Non-pigmented ciliary epithelial cell (primary cell): ENCODE results near the gene FBXW5.

ENCODE experiments used
- DNase-seq: peaks from one replicate; pipeline ENCODE4 v3.0.0-alpha.2; 2010; ENCODE audit warnings: low read depth

The FBXW5 gene

DNA sequence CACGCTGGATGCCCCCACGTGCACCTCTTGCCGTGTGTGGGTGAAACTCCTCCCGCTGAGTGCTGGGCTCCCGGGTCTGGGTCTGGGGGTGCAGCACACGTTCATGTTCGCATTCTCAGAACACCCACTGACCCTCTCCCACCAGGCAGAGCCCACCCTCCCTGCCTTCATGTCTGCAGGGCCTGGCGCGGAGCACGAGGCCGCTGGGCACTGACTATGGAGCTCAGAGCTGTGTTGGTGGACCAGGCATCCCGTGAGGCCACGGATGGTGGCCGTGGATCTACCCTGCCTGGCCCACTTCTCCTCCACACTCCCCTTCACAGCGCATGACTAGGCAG lies 16.4 kb upstream of the FBXW5 start:
- DNase-seq = no peak

DNA sequence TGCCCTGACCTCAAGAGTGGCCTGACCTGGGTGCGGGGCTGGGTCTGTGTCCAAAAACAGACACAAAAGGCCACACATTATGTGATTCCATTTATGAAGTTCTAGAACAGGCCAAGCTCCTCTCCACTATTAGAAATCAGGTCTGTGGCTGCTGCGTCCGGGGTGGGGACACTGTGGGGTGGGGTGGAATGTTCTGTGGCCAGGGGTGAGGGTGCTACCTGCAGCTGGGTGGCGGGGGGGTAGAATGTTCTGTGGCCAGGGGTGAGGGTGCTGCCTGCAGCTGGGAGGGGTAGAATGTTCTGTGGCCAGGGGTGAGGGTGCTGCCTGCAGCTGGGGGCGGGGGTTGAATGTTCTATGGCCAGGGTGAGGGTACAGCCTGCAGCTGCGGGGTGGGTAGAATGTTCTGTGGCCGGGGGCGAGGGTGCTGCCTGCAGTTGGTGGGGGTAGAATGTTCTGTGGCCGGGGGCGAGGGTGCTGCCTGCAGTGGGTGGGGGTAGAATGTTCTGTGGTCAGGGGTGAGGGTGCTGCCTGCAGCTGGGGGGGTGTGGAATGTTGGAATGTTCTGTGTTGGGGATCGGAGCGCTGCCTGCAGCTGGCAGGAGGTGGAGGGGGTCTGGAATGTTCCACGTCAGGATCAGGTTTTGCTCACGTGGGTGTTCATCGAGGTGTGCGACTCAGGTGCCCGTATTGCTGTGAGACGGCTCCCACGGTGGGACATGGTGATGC lies 15.8 kb upstream of the FBXW5 start:
- no peak for DNase-seq

DNA sequence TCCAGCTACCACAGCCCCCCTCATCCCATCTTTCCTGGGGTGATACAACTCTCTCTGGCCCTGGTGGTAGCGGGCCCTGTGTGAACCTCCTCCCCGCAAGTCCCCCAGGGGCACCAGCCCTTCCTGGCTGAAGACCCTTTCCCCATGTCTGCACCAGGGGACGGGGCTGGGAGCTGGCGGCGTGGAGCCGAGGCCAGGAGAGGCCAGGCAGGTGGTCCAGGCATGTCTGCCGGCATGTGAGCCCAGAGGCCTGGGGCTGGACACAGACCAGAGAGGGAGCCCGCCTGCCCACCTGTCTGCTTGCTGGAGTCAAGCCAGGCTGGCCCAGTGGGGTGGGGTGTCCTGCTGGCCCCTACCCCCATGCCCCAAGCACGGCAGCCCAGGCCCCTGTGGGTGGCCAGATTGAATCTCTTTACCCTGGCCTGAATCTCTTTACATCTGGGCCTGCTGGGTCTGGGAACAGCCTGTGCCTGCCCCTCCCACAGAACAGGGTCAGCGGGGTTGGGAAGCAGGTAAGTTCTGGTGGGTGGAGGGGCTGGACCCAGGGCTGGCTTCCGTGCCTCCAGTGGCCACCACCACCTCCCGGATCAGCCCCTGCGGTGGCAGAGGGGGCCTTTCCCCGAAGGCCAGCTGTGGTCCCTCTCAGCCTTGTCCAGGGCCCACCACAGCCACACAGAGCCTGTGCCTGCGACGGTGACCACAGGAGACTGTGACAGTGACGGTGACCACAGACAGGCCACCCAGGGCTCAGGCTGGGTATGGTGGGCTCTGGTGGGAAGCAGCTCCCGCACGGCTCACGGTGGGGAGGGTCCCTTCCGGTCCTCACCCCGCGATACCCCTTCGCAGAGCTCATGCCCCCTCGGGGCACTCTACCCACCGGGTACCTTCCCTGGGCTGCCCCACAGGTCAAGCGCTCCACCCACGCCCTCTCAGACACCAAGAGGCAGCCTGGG lies 14.6 kb upstream of the FBXW5 start:
- DNase-seq = no peak

DNA sequence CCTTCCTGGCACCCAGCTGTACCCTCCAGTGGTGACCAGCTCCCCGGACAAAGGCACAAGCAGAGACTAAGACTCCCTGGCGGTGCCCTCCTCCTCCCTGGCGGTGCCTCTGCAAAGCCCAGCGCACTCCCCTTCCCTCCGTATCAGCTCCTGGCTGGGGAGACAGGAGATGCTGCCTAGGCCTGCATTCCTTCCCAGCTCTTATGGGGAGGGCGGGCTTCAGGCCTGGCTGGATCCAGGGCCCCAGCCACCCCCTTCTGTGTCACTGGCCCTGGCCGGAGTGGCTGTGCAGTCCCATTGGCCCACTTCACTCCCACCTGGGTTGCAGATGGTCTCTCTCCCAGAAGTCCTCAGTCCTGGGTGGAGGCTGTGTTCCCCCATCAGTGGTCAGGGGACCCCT lies 13.9 kb upstream of the FBXW5 start:
- no peak for DNase-seq

DNA sequence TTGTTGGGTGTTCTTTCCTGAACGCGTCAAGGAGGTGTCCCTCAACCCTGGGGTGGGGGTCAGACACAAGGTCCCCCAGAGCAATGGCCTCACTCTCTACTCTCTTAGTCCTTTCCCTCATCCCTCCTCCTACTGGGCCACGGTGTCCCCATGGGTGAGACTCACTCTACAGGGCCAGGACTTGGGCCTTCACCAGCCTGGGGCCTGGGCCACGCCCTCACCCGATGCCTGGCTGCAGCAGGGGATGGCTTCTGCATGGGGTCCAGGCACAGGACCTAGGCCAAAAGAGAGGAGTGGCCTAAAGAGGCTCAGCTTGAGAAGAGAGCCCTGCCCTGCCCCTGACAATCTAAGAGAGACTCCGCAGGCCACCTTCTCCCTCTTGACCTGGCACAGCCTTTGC lies 13.4 kb upstream of the FBXW5 start:
- no peak for DNase-seq

DNA sequence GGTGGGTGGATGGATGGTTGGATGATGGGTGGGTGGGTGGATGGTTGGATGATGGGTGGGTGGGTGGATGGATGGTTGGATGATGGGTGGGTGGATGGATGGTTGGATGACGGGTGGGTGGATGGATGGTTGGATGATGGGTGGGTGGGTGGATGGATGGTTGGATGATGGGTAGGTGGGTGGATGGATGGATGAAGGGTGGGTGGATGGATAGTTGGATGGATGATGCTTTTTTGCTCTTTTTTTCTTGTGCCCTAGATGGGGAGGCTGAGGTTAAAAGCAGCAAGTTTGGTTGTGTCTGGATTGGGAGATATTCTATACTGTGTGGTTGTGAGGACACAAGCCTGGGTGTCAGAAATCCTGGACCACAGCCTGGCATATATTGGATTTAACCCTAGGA lies 12.9 kb upstream of the FBXW5 start:
- no peak for DNase-seq

DNA sequence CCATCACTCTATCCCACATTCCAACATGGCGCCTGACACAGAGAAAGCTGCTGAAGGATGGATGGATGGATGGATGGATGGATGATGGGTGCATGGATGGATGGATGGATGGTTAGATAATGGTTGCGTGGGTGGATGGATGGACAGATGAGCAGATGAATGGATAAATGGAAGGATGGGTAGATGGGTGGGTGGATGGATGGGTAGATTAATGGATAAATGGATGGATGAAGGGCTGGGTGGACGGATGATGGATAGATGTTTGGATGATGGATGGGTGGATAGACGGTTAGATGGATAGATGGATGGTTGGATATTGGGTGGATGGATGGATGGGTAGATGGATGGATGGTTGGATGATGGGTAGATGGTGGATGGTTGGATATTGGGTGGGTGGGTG lies 12.1 kb upstream of the FBXW5 start:
- DNase-seq = no peak

DNA sequence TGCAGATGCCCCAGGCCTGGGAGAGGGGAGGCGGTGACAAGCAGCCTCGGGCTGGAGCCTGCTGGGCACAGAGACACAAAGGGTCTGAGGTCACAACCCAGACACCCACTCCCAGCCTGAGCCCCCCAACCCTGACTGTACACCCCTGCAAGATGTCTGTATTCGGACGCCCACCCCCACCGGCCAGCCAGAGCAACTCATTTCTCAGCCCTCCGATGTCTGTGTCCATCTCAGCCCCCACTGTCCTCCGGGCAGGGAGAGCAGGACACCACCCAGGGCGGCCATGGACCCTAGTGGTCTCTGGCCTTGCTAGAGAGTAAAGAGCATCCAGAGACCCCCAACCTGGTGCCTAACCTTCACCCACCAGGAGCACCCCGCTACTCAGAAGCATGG lies 11.4 kb upstream of the FBXW5 start:
- DNase-seq = no peak

DNA sequence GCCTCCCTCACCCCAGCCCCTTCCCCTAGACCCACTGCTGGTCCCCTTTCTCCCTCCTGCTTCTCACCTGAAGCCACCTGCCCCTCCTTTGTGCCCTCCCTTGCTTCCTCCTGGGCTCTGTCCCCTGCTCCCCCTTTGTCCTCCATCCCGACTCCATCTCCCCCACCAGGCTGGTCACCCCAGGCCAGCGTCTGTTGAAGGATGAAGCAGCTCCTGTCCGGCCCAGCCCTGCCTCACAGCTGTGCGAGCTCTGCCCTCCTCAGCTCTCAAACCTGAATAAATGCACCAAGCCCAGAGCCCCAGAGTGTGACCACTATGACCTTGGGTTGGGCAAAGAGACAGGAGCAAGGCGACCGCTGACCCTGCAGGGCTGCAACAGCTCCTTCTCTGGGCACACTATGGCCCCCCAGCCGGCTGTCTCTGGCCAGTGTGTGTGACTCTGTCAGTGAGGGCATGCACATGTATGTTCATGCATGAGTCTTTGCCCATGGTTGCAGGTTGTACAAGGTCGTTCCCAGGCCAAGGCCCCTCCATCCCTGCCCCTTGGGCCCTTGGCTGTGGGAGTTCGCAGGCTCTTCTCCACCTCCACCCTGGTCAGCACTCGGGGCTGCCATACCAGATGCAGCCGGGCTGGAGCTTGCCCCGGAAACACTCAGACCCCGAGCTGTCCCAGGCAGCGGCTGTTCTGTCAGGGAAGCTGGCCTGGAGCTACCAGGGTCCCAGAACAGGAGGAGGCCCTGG lies 10.8 kb upstream of the FBXW5 start:
- no peak for DNase-seq

DNA sequence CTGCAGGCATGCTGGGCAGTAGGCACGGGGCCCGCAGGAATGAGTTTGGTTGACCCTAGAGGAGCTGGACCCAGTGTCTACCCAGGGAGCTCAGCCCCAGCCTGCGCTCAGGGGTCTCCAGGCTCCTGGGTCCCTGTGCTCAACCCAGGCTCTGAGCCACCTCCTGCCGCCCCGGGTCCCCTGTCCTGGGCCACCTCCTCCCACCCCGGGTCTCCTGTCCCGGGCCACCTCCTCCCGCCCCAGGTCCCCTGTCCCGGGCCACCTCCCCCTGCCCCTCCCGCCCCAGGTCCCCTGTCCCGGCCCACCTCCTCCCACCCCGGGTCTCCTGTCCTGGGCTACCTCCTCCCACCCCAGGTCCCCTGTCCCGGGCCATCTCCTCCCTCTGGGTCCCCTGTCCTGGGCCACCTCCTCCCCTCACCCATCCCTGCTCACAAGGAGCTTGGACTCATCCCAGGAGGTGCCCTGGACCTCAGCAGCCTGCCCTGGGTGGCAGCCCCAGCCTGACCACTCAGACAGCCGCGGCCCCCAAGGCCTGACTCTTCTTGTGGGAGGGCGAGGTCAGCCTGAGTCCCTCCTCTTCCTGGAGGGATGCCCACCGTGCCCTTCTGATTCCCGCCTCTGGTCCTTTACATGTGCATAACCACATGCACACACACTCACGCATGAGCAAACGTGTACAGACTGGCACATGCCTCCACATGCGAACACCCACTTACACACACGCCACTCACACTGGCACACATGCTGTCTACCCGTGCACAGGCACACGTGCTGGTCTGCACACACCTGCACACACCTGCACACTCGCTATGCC lies 9.9 kb upstream of the FBXW5 start:
- no peak for DNase-seq

DNA sequence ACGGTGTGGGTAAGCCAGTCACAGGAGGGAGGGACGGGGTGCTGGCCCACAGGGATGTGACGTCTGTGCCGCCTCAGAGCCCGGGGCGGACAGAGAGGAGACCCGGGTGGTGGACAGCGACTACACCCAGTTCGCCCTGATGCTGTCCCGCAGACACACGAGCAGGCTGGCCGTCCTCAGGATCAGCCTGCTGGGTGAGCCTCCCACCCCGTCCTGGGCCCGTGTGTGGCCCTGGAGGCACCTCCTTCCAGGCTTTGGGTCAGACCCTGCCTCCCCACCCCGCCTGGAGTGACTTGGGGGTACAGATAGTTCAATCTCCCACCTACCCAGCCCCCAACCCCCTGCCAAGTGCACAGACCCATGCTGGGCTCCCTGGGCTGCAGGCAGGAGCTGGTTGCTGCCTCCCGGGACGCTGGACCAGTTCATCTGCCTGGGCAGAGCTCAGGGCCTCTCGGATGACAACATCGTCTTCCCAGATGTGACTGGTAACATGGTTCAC lies 9.3 kb upstream of the FBXW5 start:
- no peak for DNase-seq

DNA sequence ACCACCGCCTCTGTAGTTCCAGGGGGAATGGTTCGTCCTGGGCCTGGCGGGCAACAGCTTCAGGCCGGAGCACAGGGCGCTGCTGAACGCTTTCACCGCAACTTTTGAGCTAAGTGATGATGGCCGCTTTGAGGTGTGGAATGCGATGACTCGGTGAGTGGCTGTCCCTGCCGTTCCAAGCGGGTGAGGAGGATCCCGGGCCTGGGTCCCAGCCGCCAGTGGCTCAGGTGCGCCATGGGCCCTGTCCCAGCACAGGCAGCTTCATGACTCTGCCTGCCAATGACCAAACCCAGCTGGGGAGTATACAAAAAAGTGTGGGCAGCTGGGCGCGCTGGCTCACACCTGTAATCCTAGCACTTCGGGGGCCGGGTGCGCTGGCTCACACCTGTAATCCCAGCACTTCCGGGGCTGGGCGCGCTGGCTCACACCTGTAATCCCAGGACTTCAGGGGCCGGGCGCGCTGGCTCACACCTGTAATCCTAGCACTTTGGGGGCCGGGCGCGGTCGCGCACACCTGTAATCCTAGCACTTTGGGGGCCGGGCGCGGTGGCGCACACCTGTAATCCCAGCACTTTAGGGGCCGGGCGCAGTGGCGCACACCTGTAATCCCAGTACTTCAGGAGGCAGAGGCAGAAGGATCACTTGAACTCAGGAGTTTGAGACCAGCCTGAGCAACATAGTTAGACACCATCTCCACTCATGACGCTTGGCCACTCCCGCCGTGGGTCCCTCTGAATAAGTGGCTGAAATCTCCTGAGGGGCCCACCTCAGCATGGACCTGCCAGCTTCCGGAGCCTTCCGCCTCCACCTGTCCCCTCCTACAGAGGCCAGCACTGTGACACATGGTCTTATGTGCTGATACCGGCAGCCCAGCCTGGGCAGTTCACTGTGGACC lies 8.6 kb upstream of the FBXW5 start:
- DNase-seq = no peak

DNA sequence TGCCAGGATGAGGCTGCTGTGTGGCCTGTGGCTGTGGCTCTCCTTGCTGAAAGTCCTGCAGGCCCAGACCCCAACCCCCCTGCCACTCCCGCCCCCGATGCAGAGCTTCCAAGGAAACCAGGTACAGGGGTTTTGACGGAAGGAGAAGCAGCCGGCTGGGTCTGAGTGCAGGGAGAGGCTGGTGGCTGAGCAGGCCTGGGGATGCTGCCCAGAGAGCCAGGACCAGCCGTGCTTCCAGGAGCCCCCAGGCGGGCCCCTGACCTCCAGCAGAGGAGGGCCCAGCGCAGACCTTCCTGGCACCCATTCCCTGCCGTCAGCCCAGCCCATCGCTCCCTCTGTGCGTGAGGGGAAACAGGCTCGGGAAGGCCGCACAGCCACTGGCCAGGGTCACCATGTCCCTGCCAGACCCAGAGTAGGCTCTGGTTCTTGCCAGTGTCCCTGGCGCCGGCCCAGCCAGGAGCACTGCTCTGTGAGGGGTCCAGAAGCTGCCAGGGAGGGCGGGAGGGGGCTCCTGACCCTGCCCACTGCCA lies 7.8 kb upstream of the FBXW5 start:
- DNase-seq = no peak

DNA sequence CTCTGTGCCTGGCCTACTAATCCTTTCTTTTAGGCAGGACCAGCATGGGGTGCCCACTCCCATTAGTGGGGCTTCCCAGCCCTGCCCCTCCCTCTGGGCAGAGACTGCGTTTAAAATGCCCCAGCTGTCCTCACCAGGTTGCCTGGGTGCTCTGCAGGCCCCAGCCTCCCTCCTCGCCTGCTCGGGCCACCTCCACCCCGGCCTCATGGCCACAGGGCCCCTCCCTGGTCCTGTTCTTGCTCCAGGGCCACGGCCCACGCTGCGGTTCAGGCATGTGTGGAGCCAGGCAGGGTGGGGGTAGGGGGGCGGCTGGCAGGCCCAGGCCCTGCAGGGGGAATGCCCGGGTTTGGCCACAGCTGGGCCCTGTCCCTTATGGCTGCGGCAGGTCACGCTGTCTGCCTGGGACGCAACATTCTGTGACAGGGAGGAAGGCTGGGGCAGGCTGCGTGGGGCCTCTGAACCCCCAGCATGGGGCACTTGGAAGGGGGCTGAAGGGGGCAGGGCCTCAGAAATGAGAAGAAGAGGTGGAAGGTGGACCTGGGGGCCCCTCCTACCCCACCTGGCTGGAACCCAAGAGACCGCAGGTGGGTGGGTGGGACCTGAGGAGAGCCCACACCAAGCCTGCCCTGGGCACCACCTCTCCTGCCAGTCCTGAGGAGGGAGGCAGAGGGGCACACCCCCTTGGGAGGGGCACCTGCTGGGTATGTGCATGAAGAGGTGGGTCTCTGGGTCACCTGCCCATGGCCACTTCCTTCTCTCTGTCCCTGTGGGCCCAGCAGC lies 7.2 kb upstream of the FBXW5 start, which contains the start of gene LCN12:
Gene LCN12 (plus strand): TSS at position 733 of the 780 bp plus-strand sequence. CDS start 55 bp downstream, outside the sequence.
- DNase-seq = no peak

DNA sequence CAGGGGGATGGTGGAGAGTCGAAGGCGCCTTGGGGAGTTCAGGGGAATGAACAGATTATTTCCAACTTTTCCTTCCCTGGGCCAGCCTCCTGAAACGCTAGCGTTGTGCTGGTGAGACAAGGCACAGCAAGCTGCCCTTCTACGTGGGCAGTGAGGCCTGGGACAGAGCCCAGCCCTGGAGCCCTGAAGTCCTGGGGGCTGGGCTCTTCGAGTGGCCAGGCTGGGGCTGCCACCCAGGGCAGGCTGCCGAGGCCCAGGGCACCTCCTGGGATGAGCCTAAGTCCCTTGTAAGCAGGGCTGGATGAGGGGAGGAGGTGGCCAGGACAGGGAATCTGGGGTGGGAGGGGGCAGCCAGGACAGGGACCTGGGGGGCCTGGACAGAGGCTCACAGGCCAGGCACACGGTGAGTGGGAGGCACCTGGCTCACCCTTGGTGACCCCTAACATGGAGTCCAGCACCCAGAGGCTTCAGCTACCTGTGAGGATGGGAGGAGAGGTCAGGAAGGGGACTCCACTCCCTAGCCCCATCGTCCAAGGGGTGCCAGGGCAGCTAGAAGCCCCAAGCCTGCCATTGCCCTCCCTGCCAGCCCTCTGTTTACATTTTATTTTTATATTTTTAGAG lies 6.2 kb upstream of the FBXW5 start:
- DNase-seq = no peak

DNA sequence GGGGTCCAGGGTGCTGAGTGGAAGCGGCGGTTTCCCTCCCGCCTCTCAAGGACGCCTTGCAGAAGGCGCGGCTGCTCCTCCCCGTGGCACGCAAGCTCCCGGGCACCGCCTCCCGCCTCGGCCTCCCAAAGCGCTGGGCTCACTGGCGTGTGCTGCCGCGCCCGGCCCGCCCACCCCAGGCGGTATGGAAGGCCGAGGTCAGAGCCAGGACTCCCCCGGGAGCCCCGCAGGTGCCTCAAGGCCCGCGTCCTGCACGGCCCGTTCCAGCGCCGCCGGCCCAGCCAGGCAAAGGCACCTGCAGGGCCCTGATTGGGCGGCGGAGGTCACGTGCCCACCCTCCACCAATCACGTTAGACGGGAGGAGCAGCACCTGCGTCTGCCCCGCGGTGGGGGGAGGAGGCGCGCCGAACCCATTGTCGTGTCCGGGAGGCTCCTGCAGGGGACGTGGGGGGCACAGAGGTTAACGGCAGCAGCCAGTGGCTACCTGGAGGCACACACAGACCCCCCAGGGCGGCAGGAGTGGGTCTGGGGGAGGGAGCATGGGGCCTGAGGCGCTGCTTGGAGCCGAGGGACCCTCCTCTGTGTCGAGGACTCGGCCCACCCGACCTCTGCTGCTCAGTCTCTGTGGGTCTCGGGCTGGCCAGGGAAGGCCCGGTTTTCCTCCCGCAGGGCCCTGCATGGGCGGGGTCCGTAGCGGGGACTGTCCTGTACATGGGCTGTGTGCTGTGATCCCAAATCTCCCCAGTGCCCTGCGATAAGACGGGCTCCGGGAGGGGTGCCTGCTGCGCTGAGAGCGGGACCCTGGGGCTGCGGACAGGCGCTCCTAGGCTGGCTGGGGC lies 5.5 kb upstream of the FBXW5 start:
- DNase-seq = peak; percentile 24

DNA sequence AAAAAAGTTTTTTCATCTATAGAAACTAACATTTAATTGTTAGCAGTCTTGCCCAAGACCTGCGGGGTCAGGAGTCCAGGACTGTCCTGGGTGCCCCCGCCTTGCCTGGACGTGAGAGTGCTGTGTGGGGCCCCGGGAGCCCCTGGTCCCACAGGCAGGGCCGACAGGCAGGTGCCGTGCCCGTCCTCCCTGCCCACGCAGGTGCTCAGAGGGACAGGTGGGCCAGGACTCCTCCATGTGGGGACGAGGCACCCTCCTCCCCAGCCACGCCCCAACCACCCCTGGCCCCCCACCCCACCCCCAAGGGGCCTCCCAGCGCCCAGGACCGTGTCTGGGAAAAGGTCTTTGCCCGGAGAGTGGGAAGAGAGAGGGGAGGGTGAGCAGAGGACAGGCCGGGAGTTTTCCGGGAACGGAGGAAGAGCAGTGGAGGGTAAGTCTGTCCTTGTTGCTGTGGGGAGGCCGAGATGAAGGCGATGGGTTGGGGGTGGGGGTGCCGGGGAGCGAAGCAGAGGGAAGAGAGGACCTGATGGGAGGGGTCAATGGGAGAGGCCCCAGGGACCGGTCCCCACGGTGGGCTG lies 4.8 kb upstream of the FBXW5 start:
- DNase-seq = no peak
